Panc1 (cell line): Measurements from ENCODE around the gene COL1A1. TPM values are rescaled to one million over a fixed set of nuclear protein-coding genes. Genes with fewer than 3 reads are reported as not detected.

Source experiments
- ATAC-seq: fragments of 200-7000 bp; cut with Tn5 transposase; 2 replicates; pipeline ENCODE4 v1.9.1; 2020; ENCODE audit warnings: mild to moderate bottlenecking, moderate library complexity
- BruUV-seq: library from RNA; stranded (reverse); fragments of 400-500 nt; replicated peaks from 2 replicates; lab custom pipeline; 2021; lab: Mats Ljungman, UMichigan
- CTCF ChIA-PET: fragments of 300-600 bp; sonication (Branson Sonifier 250); formaldehyde crosslinking; loops from one replicate; lab custom pipeline; 2022; ENCODE audit warnings: antibody characterized with exemption; lab: Charles Lee
- POLR2A ChIA-PET: fragments of 300-600 bp; sonication (Branson Sonifier 250); formaldehyde crosslinking; loops from one replicate; lab custom pipeline; 2022; ENCODE audit warnings: antibody characterized with exemption; lab: Charles Lee
- DNase-seq: peaks from one replicate; pipeline ENCODE4 v3.0.0-alpha.2; 2010; ENCODE audit warnings: low read depth, low spot score
- H3K27ac ChIP-seq: 2 replicates; pipeline ENCODE4 v1.5.1; 2011; ENCODE audit warnings: mild to moderate bottlenecking, low read length, inconsistent platforms
- H3K27me3 ChIP-seq: fragments of 200-500 bp; sonication (Bioruptor generic); 2 replicates; pipeline ENCODE4 v1.6.0; 2014; ENCODE audit warnings: low read length, inconsistent platforms; ENCODE audit not compliant: control insufficient read depth, insufficient read depth
- H3K36me3 ChIP-seq: fragments of 200-500 bp; sonication (Bioruptor generic); 2 replicates; pipeline ENCODE4 v1.5.1; 2014; ENCODE audit warnings: inconsistent platforms, mild to moderate bottlenecking, low read length, moderate library complexity; ENCODE audit not compliant: control insufficient read depth, insufficient read depth
- H3K4me1 ChIP-seq: 2 replicates; pipeline ENCODE4 v1.5.1; 2011; ENCODE audit warnings: inconsistent platforms, mild to moderate bottlenecking, low read length, moderate library complexity; ENCODE audit not compliant: control insufficient read depth, insufficient read depth
- H3K4me3 ChIP-seq, 2 experiments: 2 replicates each; pipeline ENCODE4 v1.5.1; 2011 to 2012; ENCODE audit warnings: low read depth in 2 of 2, low read length in 2 of 2, mild to moderate bottlenecking in 2 of 2, inconsistent platforms in 1 of 2, moderate library complexity in 1 of 2
- H3K9me3 ChIP-seq: fragments of 200-500 bp; sonication (Bioruptor generic); 2 replicates; pipeline ENCODE4 v1.5.1; 2014; ENCODE audit warnings: low read depth, mild to moderate bottlenecking, inconsistent platforms, low read length, moderate library complexity; ENCODE audit not compliant: control insufficient read depth, insufficient read depth
- CTCF ChIP-seq: fragments of 450-650 bp; IDR thresholded peaks from 2 replicates; pipeline ENCODE4 v1.5.1; 2017; ENCODE audit warnings: mild to moderate bottlenecking
- POLR2AphosphoS5 ChIP-seq: IDR thresholded peaks from 2 replicates; pipeline ENCODE4 v1.6.1; 2012; ENCODE audit warnings: mild to moderate bottlenecking, low read depth, low read length, moderate library complexity
- REST ChIP-seq, 2 experiments: IDR thresholded peaks; 2 replicates each; pipeline ENCODE4 v1.6.1; 2011 to 2012; ENCODE audit warnings: low read depth in 2 of 2, control low read depth in 1 of 2, low read length in 1 of 2, mild to moderate bottlenecking in 1 of 2, moderate library complexity in 1 of 2; ENCODE audit not compliant: insufficient read depth in 1 of 2
- SIN3A ChIP-seq: IDR thresholded peaks from 2 replicates; pipeline ENCODE4 v1.6.1; 2012; ENCODE audit warnings: low read depth, mild to moderate bottlenecking, low read length, moderate library complexity, borderline replicate concordance; ENCODE audit not compliant: insufficient read depth
- TCF7L2 ChIP-seq: IDR thresholded peaks from 2 replicates; pipeline ENCODE4 v1.6.1; 2011; ENCODE audit warnings: mild to moderate bottlenecking, low read depth, low read length, inconsistent platforms
- in situ Hi-C: cut with HindIII; loops from 2 replicates; pipeline ENCODE4 v1.10.0; 2016; ENCODE audit warnings: low sequenced_read_pairs, low pct_unique_long_range_greater_than_20kb
- intact Hi-C: fragments of 100-400 bp; cut with micrococcal nuclease; formaldehyde crosslinking; loops from one replicate; pipeline ENCODE4 v1.10.0; 2022; ENCODE audit not compliant: unreplicated experiment
- total RNA-seq: library from RNA; stranded (reverse); gene quantifications from one replicate; pipeline ENCODE4 v1.2.1, GENCODE V29; 2021; ENCODE audit not compliant: unreplicated experiment

Gene COL1A1
- total RNA-seq, 1 experiment from 2014 or later = 52.7 TPM

GRCh38 chr17:50194934-50195865, 6.2 kb downstream of the COL1A1 start:
- no peaks in the 10 kb centered on the region for H3K9me3 ChIP-seq
- H3K4me3 ChIP-seq = no peak overlapping the region
- H3K27me3 ChIP-seq = no peaks in the 10 kb centered on the region
- no peak for DNase-seq
- in situ Hi-C loops (no loop called here), intact Hi-C loops (no loop called here)
- no peaks in the 10 kb centered on the region for H3K36me3 ChIP-seq
- no peak overlapping the region for H3K27ac ChIP-seq
- ATAC-seq = no peak
- no TSS peak for BruUV-seq
- H3K4me1 ChIP-seq = peaks cover 3% of the 10 kb centered on the region; the same call in 1 of the 2 replicates
- CTCF ChIA-PET = interaction anchor here (0.5 to 2.8 kb wide), 3 partner anchors 16 to 392 kb away, joined by 3 to 16 read pairs (median 5); no protein-coding TSS in a partner anchor
- POLR2A ChIA-PET = no interaction called here
- TF ChIP-seq REST (IDR thresholded peaks at IDR 0.05; ENCODE audit: insufficient read depth in 1 of 2, low read depth in 2 of 2, low read length in 1 of 2) = no peak
- no peak for TF ChIP-seq TCF7L2
- no peak for TF ChIP-seq POLR2AphosphoS5
- no peak for TF ChIP-seq CTCF
- TF ChIP-seq SIN3A = no peak

GRCh38 chr17:50194140-50194933, 7.1 kb downstream of the COL1A1 start:
- ATAC-seq = no peak
- POLR2A ChIA-PET = no interaction called here
- no TSS peak for BruUV-seq

More at GRCh38 chr17:50194140-50194933, 7.1 kb downstream of the COL1A1 start:
- H3K36me3 ChIP-seq = no peaks in the 10 kb centered on the region
- no peak overlapping the region for H3K4me3 ChIP-seq
- intact Hi-C loops (no loop called here), in situ Hi-C loops (no loop called here)
- H3K27ac ChIP-seq = no peak overlapping the region
- DNase-seq = no peak
- H3K9me3 ChIP-seq = no peaks in the 10 kb centered on the region
- CTCF ChIA-PET = interaction anchor here (0.6 to 2.8 kb wide), 2 partner anchors 25 to 32 kb away, joined by 4 to 16 read pairs; no protein-coding TSS in a partner anchor
- TF ChIP-seq POLR2AphosphoS5 = no peak
- no peak for TF ChIP-seq SIN3A
- H3K4me1 ChIP-seq = no peaks in the 10 kb centered on the region; the same call in 1 of the 2 replicates
- H3K27me3 ChIP-seq = no peaks in the 10 kb centered on the region
